ENCODE data around the gene TET2.

TET2 gene

GRCh38 chr4:105267280-105267679 is 120.6 kb downstream of the TET2 start:
- H3K27ac Mint-ChIP-seq: no peak overlapping the region
- H3K4me3 Mint-ChIP-seq: no peak overlapping the region
- H3K4me1 Mint-ChIP-seq: peaks cover 6% of the 10 kb centered on the region
- H3K9me3 Mint-ChIP-seq: no peaks in the 10 kb centered on the region
- H3K36me3 Mint-ChIP-seq: peaks cover 80% of the 10 kb centered on the region
- H3K27me3 Mint-ChIP-seq: no peaks in the 10 kb centered on the region
- ATAC-seq: no peak

DNA sequence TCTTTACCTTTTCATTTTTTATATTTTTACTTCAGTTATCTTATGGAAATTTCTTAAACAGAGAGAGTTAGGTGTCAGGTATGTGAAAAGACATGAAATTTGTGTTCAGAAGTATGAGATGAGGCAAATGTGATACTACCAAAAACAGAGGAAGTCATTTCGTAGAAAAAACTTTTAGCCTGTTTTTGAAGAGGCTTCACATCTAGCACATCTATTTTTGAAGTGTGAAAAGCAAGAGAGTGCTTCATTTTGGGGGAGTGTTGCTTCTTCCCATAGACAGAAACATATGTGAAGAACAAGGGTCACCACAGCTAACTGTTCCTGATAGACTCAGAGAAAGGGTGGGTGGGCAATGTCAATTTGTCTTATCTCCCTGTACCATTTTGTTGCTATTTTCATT is 125.3 kb downstream of the TET2 start:
- Mint-ChIP-seq H3K9me3 (no peaks in the 10 kb centered on the region), H3K4me1 (peaks cover 16% of the 10 kb centered on the region), H3K27ac (peak overlapping the region; percentile 30), H3K36me3 (peaks cover 79% of the 10 kb centered on the region), H3K27me3 (no peaks in the 10 kb centered on the region), H3K4me3 (no peak overlapping the region)
- no peak for ATAC-seq

DNA sequence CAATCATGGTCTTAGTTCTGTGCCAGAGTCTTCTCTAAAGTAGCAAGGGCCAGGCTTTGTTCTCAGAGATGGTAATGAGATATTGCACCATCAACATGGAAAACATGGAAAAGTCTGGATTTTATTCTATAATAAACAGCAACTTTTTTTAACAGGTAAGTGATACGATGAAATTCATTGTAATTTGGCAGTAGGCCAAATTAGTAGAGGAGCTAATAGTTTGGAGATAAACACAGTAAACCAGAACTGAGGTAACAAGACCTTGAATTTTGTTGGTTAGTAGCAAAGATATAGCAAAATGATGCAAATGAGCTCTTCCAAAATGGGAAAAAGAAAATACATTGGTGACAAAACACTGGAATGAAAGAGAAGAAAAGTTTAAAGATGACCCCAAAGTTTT is 126.6 kb downstream of the TET2 start:
- H3K4me3 Mint-ChIP-seq: no peak overlapping the region
- no peaks in the 10 kb centered on the region for H3K27me3 Mint-ChIP-seq
- H3K4me1 Mint-ChIP-seq: peaks cover 16% of the 10 kb centered on the region
- no peaks in the 10 kb centered on the region for H3K9me3 Mint-ChIP-seq
- no peak for ATAC-seq
- H3K27ac Mint-ChIP-seq: peak overlapping the region; percentile 62
- H3K36me3 Mint-ChIP-seq: peaks cover 77% of the 10 kb centered on the region

- ATAC-seq: no peak
- H3K9me3 Mint-ChIP-seq: no peaks in the 10 kb centered on the region
- peaks cover 72% of the 10 kb centered on the region for H3K36me3 Mint-ChIP-seq
- peak overlapping the region; percentile 62 for H3K27ac Mint-ChIP-seq
- H3K4me3 Mint-ChIP-seq: no peak overlapping the region
- H3K4me1 Mint-ChIP-seq: peaks cover 16% of the 10 kb centered on the region
- H3K27me3 Mint-ChIP-seq: no peaks in the 10 kb centered on the region
Observed at GRCh38 chr4:105274090-105274489, 127.4 kb downstream of the TET2 start.

GRCh38 chr4:105274504-105274903 is 127.8 kb downstream of the TET2 start:
- ATAC-seq: no peak
- H3K4me1 Mint-ChIP-seq: peaks cover 16% of the 10 kb centered on the region

DNA sequence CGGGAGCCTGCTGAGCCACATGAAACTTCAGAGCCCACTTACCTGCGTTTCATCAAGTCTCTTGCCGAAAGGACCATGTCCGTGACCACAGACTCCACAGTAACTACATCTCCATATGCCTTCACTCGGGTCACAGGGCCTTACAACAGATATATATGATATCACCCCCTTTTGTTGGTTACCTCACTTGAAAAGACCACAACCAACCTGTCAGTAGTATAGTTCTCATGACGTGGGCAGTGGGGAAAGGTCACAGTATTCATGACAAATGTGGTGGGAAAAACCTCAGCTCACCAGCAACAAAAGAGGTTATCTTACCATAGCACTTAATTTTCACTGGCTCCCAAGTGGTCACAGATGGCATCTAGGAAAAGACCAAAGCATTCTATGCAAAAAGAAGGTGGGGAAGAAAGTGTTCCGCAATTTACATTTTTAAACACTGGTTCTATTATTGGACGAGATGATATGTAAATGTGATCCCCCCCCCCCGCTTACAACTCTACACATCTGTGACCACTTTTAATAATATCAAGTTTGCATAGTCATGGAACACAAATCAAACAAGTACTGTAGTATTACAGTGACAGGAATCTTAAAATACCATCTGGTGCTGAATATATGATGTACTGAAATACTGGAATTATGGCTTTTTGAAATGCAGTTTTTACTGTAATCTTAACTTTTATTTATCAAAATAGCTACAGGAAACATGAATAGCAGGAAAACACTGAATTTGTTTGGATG is 129.9 kb downstream of the TET2 start:
- H3K9me3 Mint-ChIP-seq: no peaks in the 10 kb centered on the region
- no peak for ATAC-seq

More at GRCh38 chr4:105274504-105274903, 127.8 kb downstream of the TET2 start:
- peaks cover 68% of the 10 kb centered on the region for H3K36me3 Mint-ChIP-seq
- H3K27ac Mint-ChIP-seq: no peak overlapping the region
- H3K4me3 Mint-ChIP-seq: no peak overlapping the region
- no peaks in the 10 kb centered on the region for H3K27me3 Mint-ChIP-seq
- H3K9me3 Mint-ChIP-seq: no peaks in the 10 kb centered on the region

GRCh38 chr4:105277702-105278101 is 131.0 kb downstream of the TET2 start:
- H3K9me3 Mint-ChIP-seq: no peaks in the 10 kb centered on the region
- H3K36me3 Mint-ChIP-seq: peaks cover 36% of the 10 kb centered on the region
- no peak overlapping the region for H3K27ac Mint-ChIP-seq
- no peak overlapping the region for H3K4me3 Mint-ChIP-seq
- ATAC-seq: no peak
- H3K4me1 Mint-ChIP-seq: peaks cover 16% of the 10 kb centered on the region
- no peaks in the 10 kb centered on the region for H3K27me3 Mint-ChIP-seq

More for the DNA sequence above, 129.9 kb downstream of the TET2 start:
- H3K27me3 Mint-ChIP-seq: no peaks in the 10 kb centered on the region
- peaks cover 16% of the 10 kb centered on the region for H3K4me1 Mint-ChIP-seq
- H3K27ac Mint-ChIP-seq: peak overlapping the region; percentile 33
- no peak overlapping the region for H3K4me3 Mint-ChIP-seq
- H3K36me3 Mint-ChIP-seq: peaks cover 47% of the 10 kb centered on the region

DNA sequence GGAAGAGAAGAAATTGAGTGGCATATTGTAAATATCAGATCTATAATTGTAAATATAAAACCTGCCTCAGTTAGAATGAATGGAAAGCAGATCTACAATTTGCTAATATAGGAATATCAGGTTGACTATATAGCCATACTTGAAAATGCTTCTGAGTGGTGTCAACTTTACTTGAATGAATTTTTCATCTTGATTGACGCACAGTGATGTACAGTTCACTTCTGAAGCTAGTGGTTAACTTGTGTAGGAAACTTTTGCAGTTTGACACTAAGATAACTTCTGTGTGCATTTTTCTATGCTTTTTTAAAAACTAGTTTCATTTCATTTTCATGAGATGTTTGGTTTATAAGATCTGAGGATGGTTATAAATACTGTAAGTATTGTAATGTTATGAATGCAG is 132.6 kb downstream of the TET2 start:
- H3K4me3 Mint-ChIP-seq: no peak overlapping the region
- no peak overlapping the region for H3K27ac Mint-ChIP-seq
- no peaks in the 10 kb centered on the region for H3K27me3 Mint-ChIP-seq
- no peak for ATAC-seq
- H3K36me3 Mint-ChIP-seq: peaks cover 24% of the 10 kb centered on the region
- H3K9me3 Mint-ChIP-seq: no peaks in the 10 kb centered on the region
- H3K4me1 Mint-ChIP-seq: peaks cover 11% of the 10 kb centered on the region

DNA sequence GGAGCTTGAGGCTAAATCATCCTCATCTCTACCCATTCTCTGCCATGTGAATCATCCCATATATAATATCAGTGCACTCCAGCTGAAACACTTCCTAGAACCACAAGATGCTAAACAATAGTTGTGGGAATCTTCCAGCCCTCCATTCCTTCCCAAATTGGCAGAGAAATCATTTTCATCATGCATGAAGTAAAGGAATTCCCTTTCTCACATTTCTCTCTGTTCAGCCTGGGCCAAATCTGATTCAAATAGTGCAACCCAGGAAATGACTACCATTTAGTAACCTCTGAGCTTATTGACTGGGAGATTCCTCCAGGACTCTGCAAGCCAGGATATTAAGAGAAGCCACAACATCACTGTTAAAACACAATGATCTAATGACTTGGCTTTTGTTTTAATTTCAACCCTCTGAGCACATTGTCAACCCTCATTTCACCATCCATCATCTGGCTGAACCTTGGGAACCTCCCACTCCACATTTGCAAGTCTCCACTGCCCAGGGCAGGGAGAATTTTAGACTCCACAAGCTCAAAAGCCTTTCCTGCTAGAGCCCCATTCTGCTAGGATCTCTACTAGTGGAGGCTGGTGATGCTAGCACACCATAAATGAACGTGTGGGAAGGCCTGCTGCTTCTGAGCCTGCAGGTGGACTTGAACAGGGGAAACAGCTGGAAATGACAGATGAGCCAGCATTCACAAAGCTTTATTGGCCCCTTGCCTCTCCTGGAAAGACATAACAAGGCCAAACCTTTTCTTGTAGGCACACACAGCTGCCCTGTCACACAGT is 133.9 kb downstream of the TET2 start:
- Mint-ChIP-seq H3K27ac (peak overlapping the region; percentile 22), H3K36me3 (peaks cover 12% of the 10 kb centered on the region), H3K9me3 (no peaks in the 10 kb centered on the region), H3K4me3 (no peak overlapping the region), H3K4me1 (peaks cover 11% of the 10 kb centered on the region), H3K27me3 (no peaks in the 10 kb centered on the region)
- ATAC-seq: no peak

- H3K4me3 Mint-ChIP-seq: no peak overlapping the region
- no peaks in the 10 kb centered on the region for H3K9me3 Mint-ChIP-seq
- peak overlapping the region; percentile 22 for H3K27ac Mint-ChIP-seq
- peaks cover 7% of the 10 kb centered on the region for H3K4me1 Mint-ChIP-seq
- ATAC-seq: no peak
- peaks cover 7% of the 10 kb centered on the region for H3K36me3 Mint-ChIP-seq
- H3K27me3 Mint-ChIP-seq: no peaks in the 10 kb centered on the region
Observed at GRCh38 chr4:105281124-105281415, 134.4 kb downstream of the TET2 start.

DNA sequence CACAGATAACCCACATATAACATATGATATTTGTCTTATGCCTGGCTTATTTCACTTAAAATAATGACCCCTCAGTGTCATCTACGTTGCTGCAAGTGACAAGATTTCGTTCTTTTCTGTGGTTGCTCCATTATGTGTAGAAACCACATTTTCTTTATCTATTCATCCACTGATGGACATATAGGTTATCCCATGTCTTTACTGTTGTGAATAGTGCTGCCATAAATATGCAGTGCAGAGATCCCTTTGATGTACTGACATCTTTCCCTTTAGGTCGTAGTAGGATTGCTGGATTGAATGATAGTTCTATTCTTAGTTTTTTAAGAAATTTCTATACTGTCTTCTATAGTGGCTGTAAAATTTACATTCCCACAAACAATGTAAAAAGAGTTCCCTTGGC is 135.8 kb downstream of the TET2 start:
- H3K4me3 Mint-ChIP-seq: no peak overlapping the region
- no peaks in the 10 kb centered on the region for H3K27me3 Mint-ChIP-seq
- H3K36me3 Mint-ChIP-seq: peaks cover 9% of the 10 kb centered on the region

GRCh38 chr4:105283501-105283900 is 136.8 kb downstream of the TET2 start:
- no peaks in the 10 kb centered on the region for H3K4me1 Mint-ChIP-seq
- no peak for ATAC-seq
- H3K27me3 Mint-ChIP-seq: no peaks in the 10 kb centered on the region
- peaks cover 6% of the 10 kb centered on the region for H3K9me3 Mint-ChIP-seq
- peaks cover 11% of the 10 kb centered on the region for H3K36me3 Mint-ChIP-seq
- no peak overlapping the region for H3K27ac Mint-ChIP-seq
- H3K4me3 Mint-ChIP-seq: no peak overlapping the region

More for the DNA sequence above, 135.8 kb downstream of the TET2 start:
- no peak overlapping the region for H3K27ac Mint-ChIP-seq
- no peaks in the 10 kb centered on the region for H3K4me1 Mint-ChIP-seq
- no peak for ATAC-seq
- peaks cover 6% of the 10 kb centered on the region for H3K9me3 Mint-ChIP-seq

GRCh38 chr4:105288121-105288520 is 141.4 kb downstream of the TET2 start:
- Mint-ChIP-seq H3K27me3 (no peaks in the 10 kb centered on the region), H3K4me3 (no peak overlapping the region), H3K36me3 (peaks cover 16% of the 10 kb centered on the region), H3K4me1 (no peaks in the 10 kb centered on the region), H3K9me3 (peaks cover 11% of the 10 kb centered on the region), H3K27ac (no peak overlapping the region)
- ATAC-seq: no peak

- Mint-ChIP-seq H3K4me1 (no peaks in the 10 kb centered on the region), H3K9me3 (peaks cover 8% of the 10 kb centered on the region)
Observed at GRCh38 chr4:105291925-105292324, 145.2 kb downstream of the TET2 start.

GRCh38 chr4:105293360-105293759 is 146.7 kb downstream of the TET2 start:
- peaks cover 10% of the 10 kb centered on the region for H3K9me3 Mint-ChIP-seq
- no peaks in the 10 kb centered on the region for H3K4me1 Mint-ChIP-seq
- H3K27ac Mint-ChIP-seq: no peak overlapping the region
- peaks cover 15% of the 10 kb centered on the region for H3K36me3 Mint-ChIP-seq
- no peaks in the 10 kb centered on the region for H3K27me3 Mint-ChIP-seq
- no peak overlapping the region for H3K4me3 Mint-ChIP-seq
- no peak for ATAC-seq

More at GRCh38 chr4:105291925-105292324, 145.2 kb downstream of the TET2 start:
- ATAC-seq: no peak
- peaks cover 17% of the 10 kb centered on the region for H3K36me3 Mint-ChIP-seq
- no peak overlapping the region for H3K27ac Mint-ChIP-seq
- H3K4me3 Mint-ChIP-seq: no peak overlapping the region
- no peaks in the 10 kb centered on the region for H3K27me3 Mint-ChIP-seq

GRCh38 chr4:105296672-105297071 is 150.0 kb downstream of the TET2 start:
- ATAC-seq: no peak
- Mint-ChIP-seq H3K27ac (no peak overlapping the region), H3K4me3 (no peak overlapping the region), H3K27me3 (no peaks in the 10 kb centered on the region), H3K9me3 (peaks cover 25% of the 10 kb centered on the region), H3K4me1 (no peaks in the 10 kb centered on the region), H3K36me3 (peaks cover 21% of the 10 kb centered on the region)

Measured in stimulated activated memory B cell treated with anti-CD40 and anti-IgM and Interleukin-4, amounts not matched to agents 10 μg/mL and 1 μg/mL and 100 μg/mL, for 72 hours (primary cell).